ENCODE results near the gene EXPH5. TPM values are rescaled to one million over a fixed set of nuclear protein-coding genes. Genes with fewer than 3 reads are reported as not detected.

The EXPH5 gene
- total RNA-seq, 4 donors from 2014 or later = 0.26 to 9.5 (median 4.5) TPM

DNA sequence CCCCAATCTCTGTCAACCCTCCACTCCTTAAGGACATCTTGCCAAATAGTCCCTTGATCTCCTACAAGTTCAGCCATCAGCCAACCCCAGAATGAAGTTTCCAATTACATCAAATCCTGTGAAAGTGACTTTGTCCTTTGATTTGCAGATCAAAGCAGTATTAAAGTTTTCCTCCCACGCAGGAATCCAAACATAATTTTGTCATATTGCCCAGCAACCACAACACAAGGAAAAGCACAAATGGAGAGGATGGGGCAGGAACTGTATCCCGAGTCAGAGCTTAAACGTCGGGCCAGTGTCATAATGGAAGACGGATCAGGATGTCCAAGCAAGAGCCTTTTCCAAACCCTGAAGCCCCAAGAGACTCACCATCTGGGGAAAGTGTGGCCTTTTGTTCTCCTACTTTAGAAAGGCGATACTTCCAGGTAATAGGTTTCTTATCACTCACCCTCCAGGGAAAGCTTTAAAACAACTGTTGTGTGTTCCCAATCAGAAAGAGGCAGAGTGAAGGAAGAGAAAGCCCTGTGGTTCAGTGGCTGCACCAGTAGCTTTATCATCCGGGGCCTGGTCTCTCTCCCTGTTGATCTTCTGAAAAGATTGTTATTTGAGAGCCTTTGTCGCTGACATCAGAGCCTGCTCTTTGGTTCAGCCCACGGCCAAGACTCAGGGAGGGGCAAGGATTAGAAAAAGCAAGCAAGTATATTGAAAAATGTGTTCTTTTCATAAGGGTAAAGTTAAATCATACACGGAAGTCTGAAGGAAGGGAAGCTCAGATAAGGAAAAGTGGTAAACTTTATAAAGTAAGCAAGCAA lies 41.7 kb downstream of the EXPH5 start:
- Histone ChIP-seq H3K27ac (no peak overlapping the region), H3K27me3 (no peaks in the 10 kb centered on the region), H3K4me3 (no peak overlapping the region), H3K4me1 (no peaks in the 10 kb centered on the region), H3K36me3 (no peaks in the 10 kb centered on the region), H3K9me3 (no peaks in the 10 kb centered on the region)
- DNase-seq = no peak
- TF ChIP-seq CTCF (IDR thresholded peaks at IDR 0.05) = no peak
- TF ChIP-seq POLR2A (IDR thresholded peaks at IDR 0.05) = no peak
- intact Hi-C loops (cut with DNase I; ENCODE audit: low total_unique reads) = no loop called here

DNA sequence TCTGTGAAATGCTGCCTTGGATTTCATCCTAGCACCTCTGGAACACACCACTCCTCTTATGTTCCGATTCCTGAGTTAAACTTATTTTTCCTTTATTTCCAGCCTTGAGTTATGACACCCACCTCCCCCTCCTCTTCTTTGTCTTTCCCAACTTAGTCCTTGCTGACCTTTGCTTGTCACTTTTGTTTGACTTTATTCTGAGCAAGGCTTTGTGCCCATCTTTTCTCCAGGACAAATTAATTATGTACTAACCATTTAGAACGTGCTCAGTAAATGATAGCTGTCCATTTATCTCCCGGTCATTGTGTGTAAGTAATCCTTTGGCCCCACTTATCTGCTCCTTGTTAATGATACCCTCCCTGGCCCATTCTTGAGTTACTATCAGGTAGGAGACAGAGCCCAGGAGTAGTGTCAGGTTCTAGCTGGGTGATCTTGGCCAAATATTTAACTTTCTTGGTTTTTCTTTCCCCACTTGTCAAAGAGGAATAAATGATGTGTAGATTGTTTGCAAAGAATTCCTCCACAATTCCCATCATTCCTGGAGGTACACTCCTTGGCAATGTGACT lies 44.2 kb downstream of the EXPH5 start:
- no peak overlapping the region for H3K4me3 ChIP-seq
- no peak for DNase-seq
- H3K27me3 ChIP-seq = no peaks in the 10 kb centered on the region
- H3K9me3 ChIP-seq = no peaks in the 10 kb centered on the region
- H3K4me1 ChIP-seq = no peaks in the 10 kb centered on the region
- no peak for TF ChIP-seq POLR2A (IDR thresholded peaks at IDR 0.05)
- TF ChIP-seq CTCF (IDR thresholded peaks at IDR 0.05) = no peak
- intact Hi-C loops (cut with DNase I; ENCODE audit: low total_unique reads) = no loop called here
- no peaks in the 10 kb centered on the region for H3K36me3 ChIP-seq
- H3K27ac ChIP-seq = no peak overlapping the region

- H3K9me3 ChIP-seq = no peaks in the 10 kb centered on the region
- intact Hi-C loops (cut with DNase I; ENCODE audit: low total_unique reads) = no loop called here
- TF ChIP-seq CTCF (IDR thresholded peaks at IDR 0.05) (no peak), POLR2A (IDR thresholded peaks at IDR 0.05) (no peak)
These were observed 47.6 kb downstream of the EXPH5 start for GRCh38 chr11:108545909-108546501.

DNA sequence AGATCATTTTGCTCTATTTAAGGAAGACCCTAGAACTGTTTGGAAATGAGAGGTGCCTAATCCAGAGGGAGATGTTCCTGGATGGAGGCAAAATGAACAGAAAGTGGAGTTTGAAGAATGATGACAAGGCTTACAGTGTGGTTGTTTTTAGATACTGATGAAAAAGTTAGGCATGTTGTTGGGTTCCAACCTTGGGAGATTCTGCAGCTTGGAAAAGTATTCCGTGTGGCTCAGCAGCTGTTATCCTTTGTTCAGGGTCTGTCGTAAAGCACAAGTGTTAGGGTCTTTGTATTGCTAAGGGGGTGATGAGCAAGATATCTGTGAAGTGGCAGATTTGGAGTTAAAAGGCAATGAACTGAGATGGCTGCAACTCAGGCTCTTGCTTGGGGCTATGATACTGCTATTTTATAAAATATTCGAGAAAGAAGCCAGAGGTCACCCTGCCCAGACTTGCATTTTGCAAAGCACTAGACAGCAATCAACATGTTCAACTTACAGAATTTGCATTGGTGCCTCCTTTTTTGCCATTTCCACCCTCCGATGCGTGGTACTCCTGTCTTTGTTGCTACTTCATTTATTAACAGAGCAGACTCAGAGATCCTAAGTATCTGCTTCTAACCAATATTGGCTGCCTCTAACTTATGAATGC lies 50.1 kb downstream of the EXPH5 start:
- H3K4me1 ChIP-seq = no peaks in the 10 kb centered on the region
- no peak overlapping the region for H3K27ac ChIP-seq
- no peak overlapping the region for H3K4me3 ChIP-seq
- H3K9me3 ChIP-seq = no peaks in the 10 kb centered on the region
- no peaks in the 10 kb centered on the region for H3K27me3 ChIP-seq
- DNase-seq = no peak
- TF ChIP-seq CTCF (IDR thresholded peaks at IDR 0.05) = no peak
- TF ChIP-seq POLR2A (IDR thresholded peaks at IDR 0.05) = no peak
- no peaks in the 10 kb centered on the region for H3K36me3 ChIP-seq
- intact Hi-C loops (cut with DNase I; ENCODE audit: low total_unique reads) = no loop called here

More at GRCh38 chr11:108545909-108546501, 47.6 kb downstream of the EXPH5 start:
- Histone ChIP-seq H3K4me1 (no peaks in the 10 kb centered on the region), H3K27ac (no peak overlapping the region), H3K36me3 (no peaks in the 10 kb centered on the region), H3K27me3 (no peaks in the 10 kb centered on the region), H3K4me3 (no peak overlapping the region)
- no peak for DNase-seq

DNA sequence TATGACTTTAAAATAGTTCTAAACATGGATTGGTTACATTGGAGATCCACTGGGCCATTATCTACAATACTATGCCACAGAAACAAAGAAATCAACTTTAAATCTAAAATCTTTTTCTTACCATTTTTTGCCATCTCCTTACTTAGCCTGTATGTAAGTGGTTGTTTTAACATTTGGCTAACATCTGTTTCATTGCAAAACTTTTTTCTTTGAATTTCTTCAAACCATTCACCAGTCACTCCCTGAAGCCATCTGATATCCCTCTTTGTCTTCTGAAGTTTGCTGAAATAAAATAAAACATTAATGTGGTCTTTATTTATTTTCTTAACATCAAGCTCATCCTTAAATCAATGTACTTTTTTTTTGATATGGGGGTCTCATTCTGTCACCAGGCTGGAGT lies 52.0 kb downstream of the EXPH5 start:
- no peak for DNase-seq

More for the DNA sequence above, 52.0 kb downstream of the EXPH5 start:
- intact Hi-C loops (cut with DNase I; ENCODE audit: low total_unique reads) = no loop called here
- Histone ChIP-seq H3K27ac (no peak overlapping the region), H3K9me3 (no peaks in the 10 kb centered on the region), H3K27me3 (no peaks in the 10 kb centered on the region), H3K4me1 (no peaks in the 10 kb centered on the region), H3K36me3 (no peaks in the 10 kb centered on the region), H3K4me3 (no peak overlapping the region)
- no peak for TF ChIP-seq CTCF (IDR thresholded peaks at IDR 0.05)
- TF ChIP-seq POLR2A (IDR thresholded peaks at IDR 0.05) = no peak

All from uterus (tissue), 4 donors.